Endodermal cell (in vitro differentiated cells): ENCODE measurements around the gene ASS1. TPM values are rescaled to one million over a fixed set of nuclear protein-coding genes. Genes with fewer than 3 reads are reported as not detected.
A peak's percentile ranks its signal among the peaks of the same experiment; 100 is the strongest.

Experiments used
- DNase-seq: peaks from one replicate; pipeline ENCODE4 v3.0.0-alpha.2; 2017
- H3K27ac ChIP-seq: 2 replicates; pipeline ENCODE4 v1.5.1; 2013; ENCODE audit warnings: mild to moderate bottlenecking, low read depth, low read length, moderate library complexity
- H3K27me3 ChIP-seq: 2 replicates; pipeline ENCODE4 v1.6.1; 2013; ENCODE audit warnings: mild to moderate bottlenecking, low read length, moderate library complexity; ENCODE audit not compliant: insufficient read depth, control insufficient read depth, poor library complexity, severe bottlenecking
- H3K36me3 ChIP-seq: 2 replicates; pipeline ENCODE4 v1.7.0; 2013; ENCODE audit warnings: mild to moderate bottlenecking, low read length, moderate library complexity; ENCODE audit not compliant: control insufficient read depth, insufficient read depth
- H3K4me1 ChIP-seq: one replicate; pipeline ENCODE4 v1.7.0; 2013; ENCODE audit warnings: low read length; ENCODE audit not compliant: control insufficient read depth, insufficient read depth
- H3K4me3 ChIP-seq: 2 replicates; pipeline ENCODE4 v1.5.1; 2013; ENCODE audit warnings: mild to moderate bottlenecking, low read length, moderate library complexity
- H3K9ac ChIP-seq: 2 replicates; pipeline ENCODE4 v1.6.1; 2013; ENCODE audit warnings: mild to moderate bottlenecking, low read length, moderate library complexity; ENCODE audit not compliant: poor library complexity, severe bottlenecking; ENCODE audit errors: extremely low read depth
- H3K9me3 ChIP-seq: 2 replicates; pipeline ENCODE4 v1.6.1; 2013; ENCODE audit warnings: mild to moderate bottlenecking, low read length, moderate library complexity; ENCODE audit not compliant: control insufficient read depth
- H3K27ac Mint-ChIP-seq: 2 replicates; pipeline ENCODE4 v1.8.0; 2020; ENCODE audit warnings: mixed read lengths
- H3K27me3 Mint-ChIP-seq: 2 replicates; pipeline ENCODE4 v1.8.0; 2021; ENCODE audit warnings: mild to moderate bottlenecking, mixed read lengths; ENCODE audit not compliant: insufficient read depth
- H3K36me3 Mint-ChIP-seq: 2 replicates; pipeline ENCODE4 v1.8.0; 2020; ENCODE audit warnings: low read depth, mixed read lengths
- H3K4me1 Mint-ChIP-seq: 2 replicates; pipeline ENCODE4 v1.8.0; 2020; ENCODE audit warnings: mixed read lengths
- H3K4me3 Mint-ChIP-seq: 2 replicates; pipeline ENCODE4 v1.8.0; 2020; ENCODE audit warnings: mild to moderate bottlenecking, moderate library complexity, mixed read lengths
- H3K9me3 Mint-ChIP-seq: 2 replicates; pipeline ENCODE4 v1.8.0; 2020; ENCODE audit warnings: mild to moderate bottlenecking, mixed read lengths
- CTCF ChIP-seq: fragments of 200-600 bp; sonication (generic); conservative IDR thresholded peaks from 2 replicates; pipeline ENCODE4 v1.5.0; 2021; ENCODE audit warnings: antibody characterized with exemption, mild to moderate bottlenecking
- WGBS, 2 experiments: methylation state at CpG; one replicate each; pipeline versions ENCODE4 v1.1.5 to v1.1.7; 2013; ENCODE audit warnings: missing lambda C conversion rate in 2 of 2, mixed read lengths in 1 of 2; ENCODE audit not compliant: insufficient coverage in 1 of 2, insufficient read length in 1 of 2; 5-methylcytosine and 5-hydroxymethylcytosine counted together
- total RNA-seq, 2 donors: library from RNA; stranded (reverse); fragmentation: NEBNext Ultra II Directional in 1 of 2; extraction: Animal tissue kit (Norgen Biotek cat#: 25700) in 1 of 2; gene quantifications; 2 replicates in 1 of 2; 3 replicates in 1 of 2; pipeline ENCODE4 v1.2.1, GENCODE V29; 2021

The ASS1 gene
- total RNA-seq, 2 donors from 2014 or later, result 30.9 to 57.2 TPM

GRCh38 chr9:130537346-130538050, 92.7 kb downstream of the ASS1 start:
- no peak overlapping the region for H3K9ac ChIP-seq
- TF ChIP-seq CTCF, result no peak
- Mint-ChIP-seq H3K9me3 (no peaks in the 10 kb centered on the region), H3K4me3 (no peak overlapping the region), H3K4me1 (peaks cover 8% of the 10 kb centered on the region), H3K27ac (no peak overlapping the region), H3K36me3 (no peaks in the 10 kb centered on the region), H3K27me3 (peaks cover 42% of the 10 kb centered on the region)
- no peaks in the 10 kb centered on the region for H3K36me3 ChIP-seq
- no peak overlapping the region for H3K4me3 ChIP-seq
- H3K27ac ChIP-seq, result no peak overlapping the region
- no peaks in the 10 kb centered on the region for H3K4me1 ChIP-seq
- DNase-seq, result peak; percentile 50
- peaks cover 24% of the 10 kb centered on the region for H3K27me3 ChIP-seq
- H3K9me3 ChIP-seq, result no peaks in the 10 kb centered on the region
- WGBS, 2 experiments, result 65 to 73% methylated on average over 24 to 25 of the region's 25 CpGs

GRCh38 chr9:130539420-130540223, 94.9 kb downstream of the ASS1 start:
- H3K4me3 ChIP-seq, result no peak overlapping the region
- no peak overlapping the region for H3K9ac ChIP-seq
- H3K4me1 Mint-ChIP-seq, result peaks cover 8% of the 10 kb centered on the region
- no peak overlapping the region for H3K27ac Mint-ChIP-seq
- 88% methylated on average over 11 of the region's 11 CpGs for WGBS, 2 experiments
- no peak for DNase-seq
- no peaks in the 10 kb centered on the region for H3K4me1 ChIP-seq
- no peak overlapping the region for H3K27ac ChIP-seq
- H3K4me3 Mint-ChIP-seq, result no peak overlapping the region
- H3K36me3 Mint-ChIP-seq, result no peaks in the 10 kb centered on the region
- no peak for TF ChIP-seq CTCF
- H3K27me3 Mint-ChIP-seq, result peaks cover 41% of the 10 kb centered on the region
- H3K9me3 ChIP-seq, result no peaks in the 10 kb centered on the region
- no peaks in the 10 kb centered on the region for H3K36me3 ChIP-seq
- peaks cover 24% of the 10 kb centered on the region for H3K27me3 ChIP-seq
- no peaks in the 10 kb centered on the region for H3K9me3 Mint-ChIP-seq

- Histone ChIP-seq H3K27me3 (peaks cover 21% of the 10 kb centered on the region), H3K9ac (no peak overlapping the region), H3K4me1 (no peaks in the 10 kb centered on the region), H3K4me3 (no peak overlapping the region), H3K27ac (no peak overlapping the region), H3K36me3 (no peaks in the 10 kb centered on the region), H3K9me3 (no peaks in the 10 kb centered on the region)
- no peak for DNase-seq
- WGBS, 2 experiments, result 80 to 92% methylated on average over 1 to 2 of the region's 2 CpGs
- Mint-ChIP-seq H3K4me1 (peaks cover 2% of the 10 kb centered on the region), H3K4me3 (no peak overlapping the region), H3K27me3 (peaks cover 33% of the 10 kb centered on the region), H3K36me3 (no peaks in the 10 kb centered on the region), H3K27ac (no peak overlapping the region), H3K9me3 (no peaks in the 10 kb centered on the region)
- TF ChIP-seq CTCF, result no peak
These were observed 96.8 kb downstream of the ASS1 start for GRCh38 chr9:130541533-130541932.
